ENCODE data around the gene AP2S1.
"Not testable (repeated sequence)": the region's sequence is repeated elsewhere in the genome, so short reads cannot be mapped to it uniquely, and the experiment has no call there.

AP2S1 gene

DNA sequence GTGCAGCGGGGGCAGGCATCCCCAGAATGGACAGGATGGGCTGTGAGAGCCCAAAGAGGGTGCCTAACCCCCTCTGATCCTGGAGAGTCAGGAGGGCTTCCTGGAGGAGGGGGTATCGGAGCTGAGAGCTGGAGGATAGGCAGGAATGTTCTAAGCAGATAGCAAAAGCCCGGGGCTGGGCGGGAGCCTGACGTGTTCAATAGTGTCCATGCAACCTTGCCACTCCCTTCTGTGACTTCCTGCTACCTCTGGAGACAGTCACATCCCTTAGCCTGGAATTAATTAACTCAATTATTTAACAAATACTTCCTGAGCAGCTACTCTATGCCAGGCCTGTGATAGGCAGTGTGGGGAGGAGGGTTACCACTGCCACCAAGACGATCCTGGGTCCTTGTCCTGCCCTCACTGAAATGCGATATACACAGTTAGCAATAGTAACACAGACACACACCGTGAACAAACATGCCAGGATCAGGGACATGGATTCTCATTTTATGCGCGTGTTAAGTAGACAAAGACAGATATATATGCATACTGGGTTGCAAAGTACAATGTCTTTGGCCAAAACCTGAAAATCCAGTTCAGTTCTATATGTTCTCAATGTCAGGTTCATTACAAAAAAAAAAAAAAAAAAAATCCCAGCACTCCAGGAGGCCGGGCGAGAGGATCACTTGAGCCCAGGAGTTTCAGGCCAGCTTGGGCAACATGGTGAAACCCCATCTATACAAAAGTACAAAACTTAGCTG, 10.7 kb downstream of the AP2S1 start:
- DNase-seq: no peak

DNA sequence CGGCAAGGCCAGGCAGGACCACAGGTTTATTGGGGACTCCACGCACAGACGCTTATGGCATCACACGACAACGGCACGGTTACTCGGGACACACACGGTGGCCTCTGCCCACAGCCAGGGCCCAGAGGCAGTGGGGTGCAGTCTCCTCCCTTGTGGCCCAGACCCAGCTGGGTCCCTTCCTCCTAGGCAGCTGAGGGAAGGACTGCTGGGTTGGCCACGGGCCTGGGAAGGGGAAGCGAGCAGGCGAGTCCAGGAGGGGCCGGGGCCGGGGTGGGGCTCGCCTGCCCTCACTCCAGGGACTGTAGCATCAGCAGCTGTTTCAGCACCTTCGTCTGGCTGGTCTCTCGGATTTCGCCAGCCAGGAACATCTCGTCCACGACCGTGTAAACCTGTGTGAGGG, 12.5 kb downstream of the AP2S1 start:
- no peak for DNase-seq

DNA sequence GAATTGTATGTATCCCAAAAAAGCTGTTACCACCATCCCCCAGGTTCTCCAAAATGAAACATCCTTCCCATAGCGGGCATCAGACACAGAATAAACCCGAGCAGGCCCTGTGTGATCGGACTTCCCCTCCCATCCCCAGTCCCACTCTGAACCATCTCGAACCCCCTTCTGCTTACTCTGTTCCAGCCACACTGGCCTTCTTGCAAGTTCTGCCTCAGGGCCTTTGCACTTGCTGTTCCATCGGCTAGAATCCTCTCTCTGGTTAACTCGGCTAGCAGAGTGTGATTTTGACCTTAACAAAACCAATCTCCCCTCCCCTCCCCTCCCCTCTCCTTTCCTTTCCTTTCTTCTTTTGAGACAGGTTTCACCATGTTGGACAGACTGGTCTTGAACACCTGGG, 15.7 kb downstream of the AP2S1 start:
- DNase-seq: no peak

DNA sequence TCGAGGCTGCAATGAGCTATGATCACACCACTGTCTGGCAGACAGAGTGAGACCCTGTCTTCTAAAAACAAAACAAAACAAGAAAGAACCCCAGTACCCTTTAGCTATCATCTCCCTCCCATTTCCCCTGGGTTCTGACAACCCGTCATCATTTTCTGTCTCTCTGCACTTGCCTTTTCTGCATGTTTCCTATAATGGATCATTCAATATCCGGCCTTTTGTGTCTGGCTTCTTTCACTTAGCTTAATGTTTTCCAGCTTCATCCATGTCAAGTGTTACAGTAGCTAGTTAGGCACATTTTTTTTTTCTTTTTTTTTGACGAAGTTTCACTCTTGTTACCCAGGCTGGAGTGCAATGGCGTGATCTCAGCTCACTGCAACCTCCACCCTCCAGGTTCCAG, 16.5 kb downstream of the AP2S1 start:
- DNase-seq: no peak

DNA sequence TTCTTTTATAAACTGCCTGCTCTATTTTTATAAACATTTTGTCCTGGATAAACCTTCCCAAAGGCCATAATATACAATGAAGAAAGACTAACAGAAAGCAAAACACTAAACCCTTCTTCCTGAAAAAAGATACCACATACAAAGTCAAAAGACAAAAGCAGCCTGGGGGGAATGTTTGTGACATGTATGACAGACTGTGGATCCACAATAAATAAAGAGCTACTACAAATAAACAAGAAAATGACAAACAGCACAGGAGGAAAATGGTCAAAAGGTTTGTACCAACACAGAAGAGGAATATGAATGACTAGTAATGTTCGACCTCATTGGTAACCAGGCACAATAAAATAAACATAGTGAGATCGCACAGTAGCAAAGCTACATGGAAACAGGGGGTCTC, 19.8 kb downstream of the AP2S1 start:
- DNase-seq: no peak

DNA sequence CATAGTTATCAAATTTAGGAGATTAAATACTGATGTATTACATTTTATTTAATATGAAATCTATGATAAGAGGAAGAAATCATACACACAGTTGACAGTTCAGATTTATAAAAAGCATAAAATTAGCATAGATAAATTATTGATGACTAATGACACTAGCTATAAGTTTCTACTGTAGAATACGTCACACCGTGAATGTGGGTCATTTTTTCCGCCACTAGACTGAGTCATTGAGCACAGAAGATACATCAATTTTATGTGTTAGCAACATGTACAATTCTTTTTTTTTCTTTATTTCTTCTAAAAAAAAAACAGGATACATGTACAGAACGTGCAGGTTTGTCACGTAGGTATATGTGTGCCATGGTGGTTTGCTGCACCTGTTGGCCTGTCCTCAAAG, 22.2 kb downstream of the AP2S1 start:
- no peak for DNase-seq

DNA sequence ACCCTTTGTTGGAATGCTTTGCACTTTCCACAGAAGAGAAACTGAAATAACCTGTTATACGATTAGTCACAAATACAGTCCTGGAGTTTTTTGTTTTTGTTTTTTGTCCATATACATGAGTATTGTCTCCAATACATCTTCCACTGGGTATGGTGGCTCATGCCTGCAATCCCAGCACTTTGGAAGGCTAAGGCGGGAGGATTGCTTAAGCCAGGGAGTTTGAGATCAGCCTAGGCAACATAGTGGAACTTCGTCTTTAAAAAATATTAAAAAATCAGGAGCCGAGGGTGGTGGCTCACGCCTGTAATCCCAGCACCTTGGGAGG, 25.0 kb downstream of the AP2S1 start:
- DNase-seq: no peak

DNA sequence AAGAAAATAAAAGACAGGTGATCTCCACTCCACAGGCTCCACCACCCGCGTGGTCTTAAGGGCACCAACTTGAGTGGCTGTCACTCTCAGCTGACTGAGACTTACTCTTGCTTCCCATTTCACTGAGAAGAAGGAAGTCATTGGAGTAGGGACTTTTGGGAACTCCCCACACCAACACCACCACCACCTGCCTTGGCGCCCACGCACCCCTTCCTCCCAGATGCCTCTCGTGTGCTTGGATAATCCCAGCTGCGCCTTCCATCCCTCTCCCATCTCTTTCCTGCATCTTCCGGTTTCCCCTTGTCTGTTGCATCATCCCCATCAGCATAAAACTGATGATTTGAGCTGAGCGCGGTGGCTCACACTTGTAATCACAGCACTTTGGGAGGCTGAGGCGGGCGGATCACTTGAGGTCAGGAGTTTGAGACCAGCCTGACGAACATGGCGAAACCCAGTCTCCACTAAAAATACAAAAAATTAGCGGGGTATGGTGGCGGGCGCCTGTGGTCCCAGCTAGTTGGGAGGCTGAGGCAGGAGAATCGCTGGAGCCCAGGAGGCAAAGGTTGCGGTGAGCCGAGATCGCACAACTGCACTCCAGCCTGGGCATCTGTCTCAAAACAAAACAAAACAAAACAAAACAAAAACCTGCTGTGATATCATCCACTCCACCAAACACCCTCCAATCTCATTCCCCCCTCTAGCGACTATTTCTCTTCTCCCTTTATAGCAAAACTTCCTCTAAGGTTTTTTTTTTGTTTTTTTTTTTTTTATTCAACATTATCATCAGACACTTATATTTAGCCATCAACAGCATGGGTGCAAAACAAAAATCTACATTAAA, 25.5 kb downstream of the AP2S1 start:
- no peak for DNase-seq

DNA sequence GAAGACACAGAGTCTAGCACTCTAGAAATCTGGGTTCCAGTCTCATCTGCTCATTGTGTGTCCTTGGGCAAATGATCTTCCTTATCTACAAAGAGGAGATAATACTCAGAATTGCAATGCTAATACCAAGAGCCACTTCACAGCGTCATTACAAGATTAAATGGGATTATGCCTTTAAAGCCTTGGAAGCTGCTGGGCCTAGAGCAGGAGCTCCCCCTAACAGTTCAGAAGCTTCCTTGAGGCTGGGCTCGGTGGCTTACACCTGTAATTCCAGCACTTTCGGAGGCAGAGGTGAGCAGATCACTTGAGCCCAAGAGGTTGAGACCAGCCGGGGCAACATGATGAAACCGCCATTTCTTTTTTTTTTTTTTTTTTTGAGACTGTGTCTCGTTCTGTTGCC, 27.6 kb downstream of the AP2S1 start:
- no peak for DNase-seq

DNA sequence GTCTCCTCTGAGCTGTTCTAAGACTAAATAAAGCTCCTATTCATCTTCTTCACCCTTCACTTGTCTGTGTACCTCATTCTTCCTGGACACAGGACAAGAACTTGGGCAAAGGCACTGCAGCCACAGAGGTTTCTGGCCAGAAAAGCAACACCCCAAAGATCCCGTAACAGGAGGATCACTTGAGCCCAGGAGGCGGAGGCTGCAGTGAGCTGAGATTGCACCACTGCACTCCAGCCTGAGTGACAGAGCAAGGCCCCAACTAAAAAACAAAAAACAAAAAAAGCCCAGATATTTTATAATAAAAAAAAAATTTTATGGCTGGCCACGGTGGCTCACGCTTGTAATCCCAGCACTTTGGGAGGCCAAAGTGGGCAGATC, 28.2 kb downstream of the AP2S1 start:
- DNase-seq: not testable (repeated sequence)

DNA sequence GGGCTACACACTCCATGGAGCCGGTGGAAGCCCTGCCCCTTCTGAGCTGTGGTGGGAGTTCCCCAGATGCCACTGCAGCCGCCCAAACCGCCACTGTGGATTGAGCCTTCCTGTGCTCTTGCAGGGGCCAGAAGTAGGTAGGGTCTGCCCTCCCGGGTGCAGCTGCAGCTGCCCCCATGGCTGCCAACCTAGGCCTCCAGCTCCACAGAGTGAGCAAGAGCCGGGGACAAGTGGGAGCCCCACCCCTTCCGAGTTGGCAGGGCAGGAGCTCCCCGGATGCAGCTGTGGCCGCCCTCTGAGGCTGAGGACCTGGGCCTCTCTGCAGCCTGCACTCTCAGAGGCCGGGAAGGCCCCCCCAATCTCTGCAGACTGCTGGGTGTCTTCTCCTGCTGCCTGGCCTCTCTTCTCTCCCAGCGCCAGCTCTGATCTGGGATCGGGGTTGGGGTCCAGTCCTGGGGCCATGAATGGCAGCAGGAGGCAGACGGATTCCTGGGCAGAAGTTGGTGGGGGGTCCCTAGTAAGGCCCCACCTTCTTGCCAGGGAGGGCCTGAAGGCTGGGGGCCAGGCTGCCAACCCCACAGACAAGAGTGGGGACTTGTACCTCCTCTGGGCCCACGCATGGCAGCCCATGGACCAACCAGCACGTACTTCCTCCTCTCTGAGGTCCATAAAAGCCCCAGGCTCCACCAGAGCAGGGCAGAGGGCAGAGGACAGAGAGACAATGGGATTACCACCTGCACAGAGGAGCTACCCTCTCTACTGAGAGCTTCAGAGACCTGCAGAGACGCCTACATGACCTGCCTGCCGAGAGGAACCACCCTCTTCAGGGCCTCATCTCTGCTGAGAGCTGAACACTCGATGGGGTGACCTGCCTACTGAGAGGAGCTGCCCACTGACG, 28.9 kb downstream of the AP2S1 start:
- no peak for DNase-seq

DNA sequence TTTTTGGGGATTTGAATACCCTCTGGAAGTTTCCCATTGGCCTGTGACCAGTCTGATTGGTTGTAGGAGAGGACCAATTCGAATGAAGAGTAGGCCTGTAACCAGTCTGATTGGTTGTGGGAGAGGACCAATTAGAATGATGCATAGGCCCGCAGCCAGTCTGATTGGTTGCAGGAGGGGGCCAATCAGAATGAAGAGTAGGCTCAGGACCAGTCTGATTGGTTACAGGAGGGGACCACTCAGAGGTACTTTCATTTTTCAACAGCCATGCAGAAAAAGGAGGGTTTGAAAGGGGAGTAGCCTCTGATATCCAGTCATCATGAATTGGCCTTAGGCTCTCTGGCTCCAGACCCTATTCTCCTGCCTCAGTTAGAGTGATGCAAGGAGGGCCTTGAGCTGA, 31.8 kb downstream of the AP2S1 start:
- DNase-seq: no peak

DNA sequence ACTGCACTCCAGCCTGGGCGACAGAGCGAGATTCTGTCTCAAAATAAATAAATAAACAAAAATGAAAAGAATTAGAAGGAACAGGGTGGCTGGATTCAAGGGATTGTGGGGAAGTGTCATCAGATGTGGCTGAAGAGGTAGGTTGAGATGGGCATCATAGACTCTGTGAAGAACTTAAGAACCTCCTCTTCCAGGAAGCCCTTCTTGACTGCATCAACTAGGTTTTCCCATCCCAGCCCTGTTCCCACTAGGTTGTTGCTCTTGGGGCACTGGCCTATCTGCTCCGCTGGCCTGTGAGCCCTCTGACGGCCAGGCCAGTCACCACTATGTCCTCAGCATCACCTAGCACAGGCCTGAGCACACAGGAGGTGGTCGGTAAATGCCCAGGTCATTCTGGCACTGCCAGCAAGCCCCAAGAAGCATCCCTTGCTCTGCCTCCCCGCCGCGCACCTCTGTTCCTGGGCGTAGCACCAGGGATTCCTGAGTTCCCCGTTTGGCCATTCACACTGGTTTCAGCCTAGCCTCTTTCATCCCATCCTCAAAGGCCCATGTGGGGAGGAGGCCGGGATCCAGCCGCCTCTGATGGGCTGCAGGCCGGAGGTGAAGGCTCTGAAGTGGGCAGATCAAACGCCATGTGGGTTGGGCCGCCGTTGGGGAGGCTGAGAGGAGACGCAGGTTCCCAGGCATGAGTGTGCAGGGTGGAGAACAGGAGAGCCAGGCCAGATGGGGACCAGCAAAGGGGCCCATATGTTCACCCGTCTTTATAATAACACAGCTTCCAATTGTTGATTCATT, 34.6 kb downstream of the AP2S1 start:
- no peak for DNase-seq

DNA sequence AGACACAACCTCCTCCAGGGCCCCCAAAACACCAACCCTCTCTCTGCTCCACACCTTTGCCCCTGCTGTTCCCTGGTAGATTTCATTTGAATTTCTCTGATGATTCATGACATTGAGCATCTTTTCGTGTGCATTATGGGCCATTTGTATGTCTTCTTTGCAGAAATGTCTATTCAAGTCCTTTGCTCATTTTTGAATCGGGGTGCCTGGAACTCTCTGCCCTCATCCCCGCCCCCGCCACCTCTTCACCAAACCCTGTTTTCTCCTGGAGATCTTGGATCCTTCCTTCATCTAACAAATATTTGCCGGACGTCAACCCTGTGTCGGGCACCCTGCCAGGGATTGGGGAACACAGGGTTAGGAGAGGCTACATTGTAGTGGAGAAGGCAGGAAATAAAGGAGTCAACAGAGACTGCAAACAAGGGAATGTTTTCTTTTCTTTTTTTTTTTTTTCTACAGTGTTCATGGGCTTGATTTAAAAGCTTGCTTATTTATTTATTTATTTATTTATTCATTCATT, 36.7 kb downstream of the AP2S1 start:
- no peak for DNase-seq

DNA sequence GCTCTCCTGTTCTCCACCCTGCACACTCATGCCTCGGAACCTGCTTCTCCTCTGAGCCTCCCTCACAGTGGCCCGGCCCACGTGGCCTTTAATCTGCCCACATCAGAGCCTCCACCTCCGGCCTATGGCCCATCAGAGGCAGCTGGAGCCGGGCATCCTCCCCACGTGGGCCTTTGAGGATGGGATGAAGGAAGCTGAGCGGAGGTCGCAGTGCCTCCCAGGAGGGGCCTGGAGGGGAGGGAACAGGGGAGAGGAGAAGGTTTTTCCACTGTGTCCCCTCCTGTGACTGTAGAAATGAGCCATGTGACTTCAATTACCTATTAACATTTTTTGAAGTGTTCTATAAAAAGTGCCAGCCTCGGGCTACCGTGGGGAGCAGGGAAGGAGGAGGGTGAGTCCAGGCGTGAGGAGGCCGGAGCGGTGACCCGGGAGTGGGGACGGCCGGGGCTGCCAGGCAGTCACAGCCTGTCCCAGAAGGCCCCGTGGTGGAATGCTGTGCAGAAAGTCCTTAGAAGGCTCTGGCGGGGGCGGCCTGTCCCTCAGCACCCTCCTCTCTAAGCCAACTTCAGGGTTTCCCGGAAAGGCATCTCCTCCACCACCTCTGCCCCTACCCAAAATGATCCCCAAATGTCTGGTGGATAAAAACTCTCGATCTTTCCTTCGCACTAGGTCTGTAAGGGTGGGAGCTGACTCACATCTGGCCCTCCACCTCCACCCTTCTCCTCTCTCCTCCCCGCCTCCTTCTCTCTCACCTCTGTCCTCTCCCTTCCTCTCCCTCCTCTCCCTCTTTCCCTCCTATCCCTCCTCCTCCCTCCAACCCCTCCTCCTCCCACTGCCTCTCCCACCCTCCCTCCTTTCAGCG, 37.4 kb downstream of the AP2S1 start:
- DNase-seq: no peak

DNA sequence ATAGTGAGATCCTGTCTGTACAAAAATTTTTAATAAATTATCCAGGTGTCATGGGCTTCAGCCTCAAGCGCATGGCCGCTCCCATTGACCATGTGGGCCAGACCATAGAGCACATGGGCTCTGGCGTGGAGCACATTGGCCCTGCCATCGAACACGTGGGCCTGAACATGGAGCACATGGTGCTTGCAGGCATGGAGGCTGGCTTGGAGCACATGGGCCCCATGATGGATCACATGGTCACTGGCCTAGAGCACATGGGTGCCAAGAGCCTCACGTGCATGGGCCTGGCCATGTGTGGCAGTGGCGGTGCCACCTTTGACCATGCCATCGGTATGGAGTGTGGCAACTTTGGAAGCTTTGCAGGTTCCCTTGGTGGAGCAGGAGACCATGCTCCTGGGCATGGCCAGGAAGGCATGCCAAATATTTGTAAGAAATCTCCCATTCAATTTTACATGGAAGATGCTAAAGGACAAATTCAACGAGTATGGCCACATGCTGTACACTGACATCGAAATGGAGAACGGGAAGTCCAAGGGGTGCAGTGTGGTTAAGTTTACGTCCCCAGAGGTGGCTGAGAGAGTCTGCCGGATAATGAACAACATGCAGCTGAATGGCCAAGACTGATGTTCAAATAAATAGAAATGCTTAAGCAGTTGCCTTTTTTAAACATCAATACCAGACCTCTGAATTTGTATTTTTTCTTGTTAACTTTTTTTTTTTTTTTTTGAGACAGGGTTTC, 40.9 kb downstream of the AP2S1 start:
- DNase-seq: no peak

DNA sequence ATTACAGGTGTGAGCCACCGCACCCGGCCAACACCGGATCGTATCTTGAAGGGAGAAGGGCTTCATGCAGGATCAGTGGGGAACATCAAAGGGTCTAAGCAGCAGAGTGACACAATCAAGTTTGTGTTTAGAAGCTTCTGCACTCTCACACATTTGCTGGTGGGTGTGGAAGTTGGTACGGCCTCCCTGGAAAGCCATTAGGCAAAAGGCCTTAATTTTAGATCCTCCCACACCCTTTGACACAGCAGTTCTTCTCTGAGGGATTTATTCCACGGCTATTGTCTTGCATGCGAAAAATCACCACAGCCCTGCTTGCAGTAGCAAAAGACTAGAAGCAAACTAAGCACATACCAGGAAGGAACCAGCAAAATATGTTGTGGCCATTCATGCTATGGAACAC, 44.0 kb downstream of the AP2S1 start:
- no peak for DNase-seq

DNA sequence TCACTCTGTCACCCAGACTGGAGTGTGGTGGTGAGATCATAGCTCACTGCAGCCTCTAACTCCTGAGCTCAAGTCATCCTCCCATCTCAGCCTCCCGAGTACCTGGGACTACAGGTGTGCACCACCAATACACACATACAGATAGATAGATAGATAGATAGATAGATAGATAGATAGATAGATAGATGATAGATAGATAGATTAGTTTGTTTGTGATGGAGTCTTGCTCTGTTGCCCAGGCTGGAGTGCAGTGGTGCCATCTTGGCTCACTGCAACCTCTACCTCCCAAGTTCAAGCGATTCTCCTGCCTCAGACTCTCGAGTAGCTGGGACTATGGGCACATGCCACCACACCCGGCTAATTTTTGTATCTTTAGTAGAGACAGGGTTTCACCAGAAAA, 46.2 kb downstream of the AP2S1 start:
- not testable (repeated sequence) for DNase-seq

DNA sequence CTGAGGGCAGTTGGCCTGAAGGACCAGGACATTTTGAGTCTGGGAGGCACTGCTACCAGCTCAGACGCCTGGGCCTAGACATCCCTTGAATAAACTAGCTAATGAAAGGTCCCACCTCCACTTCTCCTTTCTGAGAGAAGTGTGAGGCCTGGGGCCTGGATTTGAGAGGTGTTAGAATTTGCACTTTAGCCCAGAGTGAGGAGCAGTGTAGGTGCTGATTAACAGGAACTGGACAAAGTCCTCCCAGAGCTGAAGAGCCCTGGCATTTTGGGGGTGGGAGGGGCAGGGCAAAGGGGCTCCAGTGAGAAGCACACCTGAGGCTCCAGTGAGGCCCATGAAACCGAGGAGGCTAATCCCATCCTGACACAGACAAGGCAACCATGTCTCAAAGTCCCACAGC, 47.1 kb downstream of the AP2S1 start:
- DNase-seq: no peak

DNA sequence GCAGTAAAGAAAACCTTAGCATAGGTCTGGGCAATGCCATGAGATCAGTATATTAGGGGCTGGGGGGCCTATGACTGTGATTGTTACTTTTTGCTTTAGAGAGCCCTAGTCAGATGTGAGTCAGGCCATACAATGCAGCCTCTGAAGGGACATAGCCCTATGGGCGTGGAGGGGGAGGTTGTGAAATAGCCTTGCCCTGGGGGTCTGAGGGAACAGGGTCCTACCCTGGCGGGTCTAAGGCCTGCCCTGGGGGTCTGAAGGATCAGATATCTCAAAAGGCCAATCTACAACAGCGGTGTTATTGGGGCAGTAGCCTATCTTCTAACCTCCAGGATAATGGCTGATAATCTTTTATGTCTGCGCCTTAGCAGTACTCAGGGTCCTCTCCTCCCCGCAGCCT, 48.5 kb downstream of the AP2S1 start:
- DNase-seq: no peak

DNA sequence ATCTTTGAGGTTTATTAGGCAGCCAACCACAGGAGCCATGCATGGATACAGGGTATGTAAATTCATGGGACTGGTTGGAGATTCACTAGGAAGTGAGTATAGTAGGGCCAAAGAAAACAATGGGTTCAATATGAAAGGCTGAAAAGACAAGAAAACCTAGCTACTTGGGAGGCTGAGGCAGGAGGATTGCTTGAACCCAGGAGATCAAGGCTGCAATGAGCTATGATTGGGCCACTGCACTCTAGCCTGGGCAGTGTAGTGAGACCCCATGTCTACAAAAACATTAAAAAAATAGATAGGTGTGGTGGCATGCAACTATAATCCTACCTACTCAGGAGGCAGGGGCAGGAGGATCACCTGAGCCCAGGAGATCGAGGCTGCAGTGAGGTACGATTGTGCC, 51.9 kb downstream of the AP2S1 start:
- no peak for DNase-seq

Data from NCI-H1417 treated with DMSO at 0.1 percent for 48 hours (cell line).